Midbrain (tissue), 1 donor: Measurements from ENCODE around the gene RASA3.
"Not testable (repeated sequence)": the region's sequence is repeated elsewhere in the genome, so short reads cannot be mapped to it uniquely, and the experiment has no call there.

ENCODE experiments used
- DNase-seq: peaks from one replicate; lab custom pipeline; 2025; lab: John Stamatoyannopoulos, UW

The RASA3 gene

DNA sequence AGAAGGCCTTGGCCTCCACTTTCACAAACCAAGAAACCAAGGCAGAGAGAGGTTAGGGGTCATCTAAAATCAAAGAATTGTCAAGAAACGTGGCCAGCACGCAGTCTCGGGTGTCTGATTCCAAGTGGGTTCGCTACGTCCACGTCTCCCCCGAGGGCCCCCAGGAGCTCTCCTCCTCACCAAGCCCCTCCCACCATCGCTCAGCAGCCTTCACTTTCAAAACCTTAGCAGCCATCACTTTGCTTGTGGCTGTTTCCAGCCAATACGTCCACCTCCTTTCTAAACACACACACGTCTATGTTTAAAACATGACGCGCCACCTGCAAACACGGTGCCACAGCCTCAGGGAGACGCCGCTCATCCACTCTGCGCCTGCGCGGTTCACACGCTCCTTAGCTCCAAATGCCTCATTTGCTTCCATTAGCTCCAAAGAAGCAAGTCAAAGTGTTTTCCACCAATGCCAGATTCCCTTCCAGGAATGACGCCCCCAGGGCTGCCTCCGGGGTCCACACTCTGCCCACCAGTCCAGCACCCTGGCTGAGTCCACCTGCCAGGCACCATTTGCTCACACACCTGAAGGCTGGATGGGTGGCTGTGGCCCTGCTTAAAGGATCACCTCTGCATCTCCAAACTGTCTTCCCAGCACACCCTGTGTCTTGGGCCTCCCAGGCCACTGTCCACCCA, 5.5 kb downstream of the RASA3 start:
- no peak for DNase-seq

- not testable (repeated sequence) for DNase-seq
Observed at GRCh38 chr13:114126086-114126485, 6.3 kb downstream of the RASA3 start.

DNA sequence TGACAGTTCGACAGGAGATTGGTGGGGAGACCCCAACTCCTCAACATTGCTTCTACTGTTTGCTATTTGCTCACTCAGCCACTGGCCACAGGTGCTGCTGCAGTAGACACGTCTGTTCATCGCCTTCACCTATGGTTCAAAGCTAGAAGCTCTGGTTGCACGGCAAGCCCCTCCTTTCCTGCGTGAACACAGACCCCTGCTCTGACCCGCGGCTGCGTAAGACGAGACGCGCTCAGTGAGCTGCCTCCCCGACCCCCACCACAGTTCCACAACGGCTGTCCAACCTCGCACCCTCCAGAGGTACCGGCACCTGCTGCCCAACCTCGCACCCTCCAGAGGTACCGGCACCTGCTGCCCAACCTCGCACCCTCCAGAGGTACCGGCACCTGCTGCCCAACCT, 6.8 kb downstream of the RASA3 start:
- DNase-seq: no peak

DNA sequence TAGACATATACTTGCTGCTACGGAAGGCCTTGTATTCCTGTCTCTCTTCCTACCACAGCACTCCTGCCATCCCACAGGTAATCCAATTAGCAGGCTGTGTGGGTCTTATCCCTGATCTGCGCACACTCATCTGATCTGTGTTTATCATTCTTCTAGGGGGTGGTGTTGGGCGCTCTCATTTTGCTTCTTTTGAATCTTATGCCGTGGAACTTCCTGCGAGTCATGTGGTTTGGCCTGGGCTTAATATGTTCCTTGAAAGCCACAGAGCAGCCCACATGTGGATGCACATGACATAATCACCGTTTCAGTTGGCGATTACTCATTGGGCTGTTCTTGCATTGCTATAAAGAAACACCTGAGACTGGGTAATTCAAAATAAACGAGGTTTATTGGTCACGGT, 7.5 kb downstream of the RASA3 start:
- no peak for DNase-seq

GRCh38 chr13:114124431-114124830, 8.0 kb downstream of the RASA3 start:
- no peak for DNase-seq

- no peak for DNase-seq
Observed at GRCh38 chr13:114123876-114124275, 8.5 kb downstream of the RASA3 start.

DNA sequence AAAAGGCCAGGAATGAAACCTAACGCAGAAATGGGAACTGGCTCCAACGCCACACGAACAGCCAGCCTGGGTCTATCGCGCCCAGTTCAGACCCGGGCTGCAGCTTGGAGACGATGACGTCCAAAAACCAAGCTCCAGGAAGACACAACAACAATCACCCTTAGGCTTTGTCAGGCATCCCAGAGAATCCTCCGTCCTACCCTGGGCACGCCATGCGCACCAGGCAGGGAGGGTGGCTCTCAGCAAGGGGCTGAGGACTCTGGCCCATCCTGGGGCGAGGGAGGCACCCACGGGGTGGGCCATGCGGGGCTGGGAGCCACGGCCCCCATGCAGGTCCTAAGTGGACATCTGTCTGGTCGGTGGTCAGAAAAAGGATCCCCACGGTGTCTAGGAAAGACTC, 9.0 kb downstream of the RASA3 start:
- DNase-seq: no peak

DNA sequence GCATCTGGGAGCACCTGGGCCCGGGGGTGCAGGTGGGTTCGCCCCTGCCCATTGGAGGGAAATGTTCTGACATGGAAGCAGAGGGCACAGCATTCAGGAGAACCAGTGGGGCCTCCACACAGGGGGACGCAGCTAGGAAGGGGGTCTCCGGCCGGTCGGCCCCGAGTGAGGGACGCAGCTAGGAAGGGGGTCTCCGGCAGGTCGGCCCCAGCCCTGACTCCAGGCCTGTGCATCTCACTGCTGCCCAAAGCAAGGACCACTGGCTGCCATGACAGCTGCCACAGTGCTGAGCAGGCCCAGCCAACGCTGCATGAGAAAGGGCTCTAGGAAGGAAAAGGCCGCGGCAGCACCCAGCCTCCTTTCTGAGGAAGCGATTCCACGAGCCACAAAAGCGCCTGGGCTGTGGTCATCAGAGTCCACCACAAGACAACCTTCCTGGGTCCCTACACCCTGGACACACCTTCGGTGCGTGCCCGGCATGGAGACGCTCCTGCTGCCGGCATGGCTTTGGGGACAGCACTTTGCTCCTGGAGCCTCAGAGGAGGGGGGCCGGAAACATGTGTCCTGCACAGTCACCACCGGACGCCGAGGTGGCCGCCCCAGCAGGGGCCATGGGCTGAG, 9.7 kb downstream of the RASA3 start:
- no peak for DNase-seq

DNA sequence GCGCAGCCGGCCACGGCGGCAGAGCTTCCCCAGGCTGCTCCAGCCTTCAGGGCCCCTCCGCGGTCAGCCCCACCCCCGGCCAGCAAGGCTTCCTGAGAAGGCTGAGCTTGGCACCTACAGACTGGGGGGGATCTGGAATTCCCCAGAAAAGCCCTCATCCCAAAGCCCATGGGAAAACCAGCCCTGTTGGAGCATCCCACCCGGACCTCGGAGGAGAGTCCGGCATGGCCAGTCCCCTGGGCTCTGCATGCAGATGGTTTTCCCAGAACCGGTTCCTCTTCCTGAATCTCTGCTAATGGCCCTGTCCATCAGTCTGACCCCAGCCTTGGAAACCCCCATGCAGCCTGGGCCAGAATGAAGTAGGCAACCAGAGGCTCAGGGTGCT, 10.3 kb downstream of the RASA3 start:
- no peak for DNase-seq

GRCh38 chr13:114121496-114122126, 10.8 kb downstream of the RASA3 start:
- DNase-seq: no peak

GRCh38 chr13:114121031-114121430, 11.4 kb downstream of the RASA3 start:
- DNase-seq: no peak

DNA sequence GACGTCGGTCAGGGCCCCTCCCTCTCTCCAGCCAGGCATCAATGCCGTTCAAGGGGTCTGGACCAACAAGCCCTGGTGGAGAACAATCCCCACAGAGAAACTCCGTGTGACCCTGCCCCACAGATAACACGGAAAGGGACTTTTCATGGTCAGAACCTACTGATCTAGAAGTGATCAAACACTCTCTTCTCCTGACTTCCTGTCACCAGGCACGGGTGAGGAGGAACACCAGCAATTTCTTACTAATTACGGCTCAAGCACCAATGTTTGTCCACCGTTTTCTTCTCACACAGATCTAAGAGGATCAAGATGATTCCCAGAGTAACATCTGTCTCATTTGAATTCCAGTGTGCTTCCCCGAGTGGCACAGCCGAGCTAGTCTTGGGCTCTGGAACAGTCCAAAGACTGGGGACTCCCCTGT, 11.8 kb downstream of the RASA3 start:
- no peak for DNase-seq

- DNase-seq: no peak
Observed at GRCh38 chr13:114119196-114119595, 13.2 kb downstream of the RASA3 start.

- DNase-seq: no peak
Observed at GRCh38 chr13:114118511-114119123, 13.8 kb downstream of the RASA3 start.

DNA sequence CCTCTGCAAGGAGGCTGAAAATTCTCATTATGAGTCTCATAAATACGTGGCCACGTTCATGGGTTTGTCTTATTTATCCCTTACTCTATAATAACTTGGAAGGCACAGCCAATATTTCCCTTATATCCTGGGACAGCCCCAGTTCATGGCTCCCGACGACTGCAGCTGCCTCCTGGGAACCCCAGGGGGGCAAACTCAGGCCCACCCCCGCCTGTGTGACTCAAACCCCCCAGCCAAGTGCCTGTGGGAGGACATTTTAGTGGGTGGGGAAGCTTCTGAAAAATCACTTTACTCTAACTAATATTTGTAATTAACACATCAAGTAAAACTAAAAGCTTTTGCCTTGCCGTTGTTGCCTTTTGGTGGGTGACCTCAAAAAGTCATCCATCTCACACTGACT, 14.3 kb downstream of the RASA3 start:
- no peak for DNase-seq

GRCh38 chr13:114117341-114117874, 15.0 kb downstream of the RASA3 start:
- DNase-seq: not testable (repeated sequence)

DNA sequence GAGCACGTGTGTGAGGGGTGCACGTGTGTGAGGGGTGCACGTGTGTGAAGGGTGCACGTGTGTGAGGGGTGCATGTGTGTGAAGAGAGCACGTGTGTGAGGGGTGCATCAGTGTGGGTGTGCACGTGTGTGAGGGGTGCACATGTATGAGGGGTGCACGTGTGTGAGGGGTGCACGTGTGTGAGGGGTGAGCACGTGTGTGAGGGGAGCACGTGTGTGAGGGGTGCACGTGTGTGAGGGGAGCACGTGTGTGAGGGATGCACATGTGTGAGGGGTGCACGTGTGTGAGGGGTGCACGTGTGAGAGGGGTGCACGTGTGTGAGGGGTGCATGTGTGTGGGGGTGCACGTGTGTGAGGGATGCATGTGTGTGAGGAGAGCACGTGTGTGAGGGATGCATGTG, 15.7 kb downstream of the RASA3 start:
- no peak for DNase-seq

GRCh38 chr13:114115796-114116195, 16.6 kb downstream of the RASA3 start:
- DNase-seq: no peak

GRCh38 chr13:114115191-114115671, 17.2 kb downstream of the RASA3 start:
- DNase-seq: no peak

- not testable (repeated sequence) for DNase-seq
Observed at GRCh38 chr13:114114666-114115065, 17.8 kb downstream of the RASA3 start.

DNA sequence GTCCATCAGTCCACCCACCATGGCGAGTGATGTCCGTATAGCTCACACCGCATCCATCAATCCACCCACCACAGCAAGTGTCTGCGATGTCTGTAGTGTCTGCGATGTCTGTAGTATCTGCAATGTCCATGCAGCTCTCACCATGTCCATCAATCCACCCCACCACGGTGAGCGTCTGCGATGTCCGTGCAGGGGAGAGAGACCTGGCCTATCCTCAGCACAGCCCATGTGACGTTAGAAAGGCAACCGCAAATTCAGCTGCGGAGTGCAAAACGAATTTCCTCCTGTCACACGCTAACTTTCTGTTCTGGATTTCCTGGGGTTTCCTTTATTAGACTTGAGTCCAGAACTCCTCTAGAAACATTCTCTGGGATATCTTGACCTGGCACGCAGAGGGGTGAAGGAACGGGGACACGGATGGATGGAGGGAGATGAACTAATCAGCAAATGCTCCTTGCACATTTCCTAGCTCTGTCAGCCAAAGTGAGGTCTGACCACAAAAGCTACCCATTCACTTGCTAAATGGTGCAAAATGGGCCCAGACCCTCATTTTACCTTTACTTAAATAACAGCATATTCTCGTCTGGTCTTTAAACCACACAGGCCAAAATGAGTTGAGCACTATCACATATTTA, 18.3 kb downstream of the RASA3 start:
- DNase-seq: no peak

GRCh38 chr13:114113395-114113794, 19.0 kb downstream of the RASA3 start:
- not testable (repeated sequence) for DNase-seq
